Measurements from ENCODE around the gene CDK14.

GRCh38 chr7:91034459-91035368, 438.6 kb downstream of the CDK14 start:
- TF ChIP-seq POLR2AphosphoS5 (IDR thresholded peaks at IDR 0.05; ENCODE audit: insufficient read depth, low read depth, low read length) (no peak), CTCF (IDR thresholded peaks at IDR 0.05; ENCODE audit: extremely low read depth in 1 of 2, insufficient read depth in 1 of 2, low read depth in 1 of 2, low read length in 2 of 2) (peak; percentile 35 to 61), MYC (IDR thresholded peaks at IDR 0.05; ENCODE audit: low read depth, low read length) (no peak), EZH2 (IDR thresholded peaks at IDR 0.05; ENCODE audit: borderline replicate concordance, low read depth, low read length, severe bottlenecking) (no peak)
